BE2C (cell line): Measurements from ENCODE around the gene DAPK1.

Source experiments
- DNase-seq: peaks from one replicate; pipeline ENCODE4 v3.0.0-alpha.2; 2020
- H3K27me3 ChIP-seq: fragments of 250-450 bp; sonication (Bioruptor Pico); 2 replicates; pipeline ENCODE4 v1.5.1; 2020; ENCODE audit warnings: mild to moderate bottlenecking
- H3K36me3 ChIP-seq: fragments of 250-450 bp; sonication (Bioruptor Pico); 2 replicates; pipeline ENCODE4 v1.5.1; 2020; ENCODE audit warnings: mild to moderate bottlenecking
- H3K4me1 ChIP-seq: fragments of 250-450 bp; sonication (Bioruptor Pico); 2 replicates; pipeline ENCODE4 v1.5.1; 2020
- H3K4me3 ChIP-seq: 2 replicates; pipeline ENCODE4 v1.5.1; 2011; ENCODE audit warnings: low read depth, low read length
- H3K9me3 ChIP-seq: fragments of 250-450 bp; sonication (Bioruptor Pico); 2 replicates; pipeline ENCODE4 v1.5.1; 2020
- TF ChIP-seq, protein P1 (sequence below): IDR thresholded peaks from 2 replicates; pipeline ENCODE4 v1.5.1; 2012; ENCODE audit warnings: mild to moderate bottlenecking, low read depth, low read length

The DAPK1 gene

DNA sequence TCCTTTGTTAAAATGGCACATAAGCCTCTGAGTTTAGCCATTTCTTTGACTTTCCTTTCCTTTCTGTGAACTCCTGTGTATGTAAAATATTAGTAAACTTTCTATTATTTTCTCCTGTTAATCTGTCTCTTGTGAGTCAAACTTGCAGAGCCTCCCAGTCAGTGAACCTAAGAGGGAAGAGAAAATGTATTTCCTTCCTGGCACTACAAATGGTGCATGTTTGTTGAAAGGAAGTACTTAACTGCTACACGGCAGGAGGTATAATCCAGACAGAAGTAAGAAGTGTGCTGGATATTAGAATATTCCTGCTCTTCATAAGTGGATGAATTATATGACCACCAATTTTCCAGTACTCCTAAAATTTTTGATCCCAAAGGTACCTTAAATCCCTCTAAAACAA is 251.2 kb downstream of the DAPK1 start:
- Histone ChIP-seq H3K4me1 (no peaks in the 10 kb centered on the region), H3K9me3 (no peaks in the 10 kb centered on the region; the same call in 1 of the 2 replicates), H3K4me3 (no peak overlapping the region), H3K27me3 (peaks cover 3% of the 10 kb centered on the region; the same call in 1 of the 2 replicates), H3K36me3 (no peaks in the 10 kb centered on the region)
- no peak for DNase-seq
- TF ChIP-seq, protein P1, sequence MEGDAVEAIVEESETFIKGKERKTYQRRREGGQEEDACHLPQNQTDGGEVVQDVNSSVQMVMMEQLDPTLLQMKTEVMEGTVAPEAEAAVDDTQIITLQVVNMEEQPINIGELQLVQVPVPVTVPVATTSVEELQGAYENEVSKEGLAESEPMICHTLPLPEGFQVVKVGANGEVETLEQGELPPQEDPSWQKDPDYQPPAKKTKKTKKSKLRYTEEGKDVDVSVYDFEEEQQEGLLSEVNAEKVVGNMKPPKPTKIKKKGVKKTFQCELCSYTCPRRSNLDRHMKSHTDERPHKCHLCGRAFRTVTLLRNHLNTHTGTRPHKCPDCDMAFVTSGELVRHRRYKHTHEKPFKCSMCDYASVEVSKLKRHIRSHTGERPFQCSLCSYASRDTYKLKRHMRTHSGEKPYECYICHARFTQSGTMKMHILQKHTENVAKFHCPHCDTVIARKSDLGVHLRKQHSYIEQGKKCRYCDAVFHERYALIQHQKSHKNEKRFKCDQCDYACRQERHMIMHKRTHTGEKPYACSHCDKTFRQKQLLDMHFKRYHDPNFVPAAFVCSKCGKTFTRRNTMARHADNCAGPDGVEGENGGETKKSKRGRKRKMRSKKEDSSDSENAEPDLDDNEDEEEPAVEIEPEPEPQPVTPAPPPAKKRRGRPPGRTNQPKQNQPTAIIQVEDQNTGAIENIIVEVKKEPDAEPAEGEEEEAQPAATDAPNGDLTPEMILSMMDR = no peak

DNA sequence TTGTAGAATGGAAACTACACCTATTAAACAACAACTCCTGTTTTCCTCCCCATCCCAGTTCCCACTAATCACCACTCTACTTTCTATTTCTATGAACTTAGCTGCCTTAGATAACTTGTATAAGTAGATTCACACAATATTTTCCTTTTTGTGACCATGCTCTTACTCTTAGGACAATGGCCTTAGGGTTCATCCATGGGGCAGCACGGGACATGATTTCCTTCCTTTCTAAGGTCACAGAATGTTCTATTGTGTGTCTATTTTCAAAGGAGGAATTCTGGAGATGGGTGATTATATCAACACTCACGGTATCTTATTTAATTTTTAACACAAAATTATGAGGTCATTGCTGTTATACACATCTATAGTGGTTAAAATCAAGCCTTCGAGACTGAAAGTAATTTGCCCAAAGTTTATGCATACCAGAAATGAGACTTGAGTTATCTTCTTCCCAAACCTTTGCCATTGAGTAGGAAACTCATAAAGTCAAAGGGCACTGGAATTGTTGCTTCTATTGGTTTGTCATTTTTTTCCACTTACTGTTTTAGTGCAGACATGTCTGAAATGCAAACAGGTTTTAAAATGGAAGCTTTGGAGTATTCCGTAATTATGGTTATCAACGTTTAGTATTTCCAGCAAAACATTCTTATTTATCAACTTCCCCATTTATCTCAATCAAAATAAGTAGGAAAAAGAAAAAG is 251.8 kb downstream of the DAPK1 start:
- TF ChIP-seq, protein P1 = no peak
- H3K36me3 ChIP-seq = no peaks in the 10 kb centered on the region
- no peak overlapping the region for H3K4me3 ChIP-seq
- H3K9me3 ChIP-seq = no peaks in the 10 kb centered on the region
- H3K4me1 ChIP-seq = no peaks in the 10 kb centered on the region
- peaks cover 3% of the 10 kb centered on the region; the same call in 1 of the 2 replicates for H3K27me3 ChIP-seq
- no peak for DNase-seq

DNA sequence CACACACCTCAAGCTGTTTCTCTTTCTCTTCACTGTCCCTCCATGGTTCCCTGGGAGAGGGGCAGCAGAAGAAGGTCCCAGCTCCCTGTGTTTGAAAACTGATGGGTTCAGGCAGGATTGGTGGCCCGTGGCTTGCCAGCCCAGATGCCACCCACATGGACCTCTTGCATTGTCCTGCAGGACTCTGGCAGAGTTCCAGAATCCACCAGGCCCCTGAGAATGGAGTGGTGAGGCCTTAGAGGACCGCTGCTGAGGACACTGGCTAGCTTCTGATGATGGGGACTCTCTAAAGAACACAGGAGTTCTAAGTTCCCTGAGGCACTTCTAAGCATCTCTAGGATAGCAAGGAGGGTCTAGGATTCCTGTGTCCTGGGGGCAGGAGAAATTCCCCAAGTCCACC is 253.1 kb downstream of the DAPK1 start:
- TF ChIP-seq, protein P1 = no peak
- no peaks in the 10 kb centered on the region for H3K4me1 ChIP-seq
- H3K27me3 ChIP-seq = peaks cover 3% of the 10 kb centered on the region; the same call in 1 of the 2 replicates
- H3K9me3 ChIP-seq = no peaks in the 10 kb centered on the region
- H3K36me3 ChIP-seq = no peaks in the 10 kb centered on the region
- no peak overlapping the region for H3K4me3 ChIP-seq
- no peak for DNase-seq

DNA sequence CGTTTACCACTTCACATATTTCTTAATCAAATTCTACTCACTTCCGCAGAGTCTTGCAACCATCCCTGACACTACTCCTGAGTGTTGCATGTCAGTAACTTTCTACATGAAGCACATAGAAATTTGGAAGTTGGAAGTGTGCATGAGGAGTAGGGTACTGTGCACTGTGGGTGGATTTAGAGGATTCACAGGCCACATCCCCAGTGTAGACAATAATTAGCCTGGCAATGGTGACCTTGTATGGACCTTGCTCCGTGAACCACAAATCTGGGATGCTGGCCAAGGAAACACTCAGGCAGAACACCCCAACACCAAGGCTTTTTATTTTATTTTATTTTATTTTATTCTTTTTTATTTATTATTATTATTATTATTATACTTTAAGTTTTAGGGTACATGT is 253.8 kb downstream of the DAPK1 start:
- Histone ChIP-seq H3K4me3 (no peak overlapping the region), H3K36me3 (no peaks in the 10 kb centered on the region), H3K27me3 (0 out of 2 replicates have a peak, but pooled peaks cover 3% of the 10 kb centered on the region), H3K4me1 (no peaks in the 10 kb centered on the region), H3K9me3 (no peaks in the 10 kb centered on the region)
- no peak for DNase-seq
- TF ChIP-seq, protein P1 = no peak

DNA sequence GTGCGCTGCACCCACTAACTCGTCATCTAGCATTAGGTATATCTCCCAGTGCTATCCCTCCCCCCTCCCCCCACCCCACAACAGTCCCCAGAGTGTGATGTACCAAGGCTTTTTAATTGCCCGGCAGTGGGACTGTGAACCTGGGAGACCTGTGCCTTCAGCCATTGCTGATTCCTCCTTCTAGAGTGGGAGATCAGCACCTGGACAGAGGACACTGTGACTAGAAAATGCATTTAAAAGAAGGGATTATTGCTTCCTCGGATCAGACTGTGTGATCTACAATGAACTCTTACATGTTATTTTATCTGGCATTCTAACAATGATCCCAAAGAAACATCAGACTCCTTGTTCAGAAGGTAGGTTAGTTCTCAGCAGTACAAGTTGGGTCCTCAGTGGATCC is 254.2 kb downstream of the DAPK1 start:
- H3K36me3 ChIP-seq = no peaks in the 10 kb centered on the region
- DNase-seq = no peak
- no peaks in the 10 kb centered on the region for H3K4me1 ChIP-seq
- H3K4me3 ChIP-seq = no peak overlapping the region
- H3K27me3 ChIP-seq = 0 out of 2 replicates have a peak, but pooled peaks cover 3% of the 10 kb centered on the region
- H3K9me3 ChIP-seq = no peaks in the 10 kb centered on the region
- TF ChIP-seq, protein P1 = no peak

DNA sequence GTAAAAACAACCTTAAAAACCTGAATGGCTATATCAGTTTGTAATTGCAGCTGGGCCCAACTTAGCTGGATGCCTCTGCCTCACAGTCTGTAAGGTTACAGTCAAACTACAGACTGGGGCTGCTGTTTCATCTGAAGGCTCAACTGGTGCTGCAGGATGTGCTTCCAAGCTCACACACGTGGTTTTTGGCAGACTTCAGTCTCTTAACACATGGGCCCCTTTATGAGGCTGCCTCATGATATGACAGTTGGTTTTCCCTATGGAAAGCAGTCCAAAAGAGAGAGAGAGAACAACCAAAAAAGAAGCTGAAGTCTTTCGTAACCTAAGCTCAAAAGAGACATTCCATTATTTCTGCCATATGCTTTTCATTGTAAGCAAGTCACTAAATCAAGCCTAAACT is 255.6 kb downstream of the DAPK1 start:
- TF ChIP-seq, protein P1 = no peak

More for the DNA sequence above, 255.6 kb downstream of the DAPK1 start:
- no peak for DNase-seq
- H3K36me3 ChIP-seq = no peaks in the 10 kb centered on the region
- H3K4me1 ChIP-seq = no peaks in the 10 kb centered on the region
- no peak overlapping the region for H3K4me3 ChIP-seq
- H3K27me3 ChIP-seq = no peaks in the 10 kb centered on the region
- H3K9me3 ChIP-seq = no peaks in the 10 kb centered on the region
